Dermis blood vessel endothelial cell (primary cell): ENCODE measurements around the gene NMUR1. TPM values are rescaled to one million over a fixed set of nuclear protein-coding genes. Genes with fewer than 3 reads are reported as not detected.

Source experiments
- DNase-seq: peaks from one replicate; pipeline ENCODE4 v3.0.0; 2010
- total RNA-seq: library from RNA; depleted of rRNA; stranded (reverse); fragments of >200 nt; gene quantifications from 2 replicates; pipeline ENCODE4 v1.2.3, GENCODE V29; 2014

Gene NMUR1
- total RNA-seq, 1 donor from 2014 or later: under 0.01 TPM

DNA sequence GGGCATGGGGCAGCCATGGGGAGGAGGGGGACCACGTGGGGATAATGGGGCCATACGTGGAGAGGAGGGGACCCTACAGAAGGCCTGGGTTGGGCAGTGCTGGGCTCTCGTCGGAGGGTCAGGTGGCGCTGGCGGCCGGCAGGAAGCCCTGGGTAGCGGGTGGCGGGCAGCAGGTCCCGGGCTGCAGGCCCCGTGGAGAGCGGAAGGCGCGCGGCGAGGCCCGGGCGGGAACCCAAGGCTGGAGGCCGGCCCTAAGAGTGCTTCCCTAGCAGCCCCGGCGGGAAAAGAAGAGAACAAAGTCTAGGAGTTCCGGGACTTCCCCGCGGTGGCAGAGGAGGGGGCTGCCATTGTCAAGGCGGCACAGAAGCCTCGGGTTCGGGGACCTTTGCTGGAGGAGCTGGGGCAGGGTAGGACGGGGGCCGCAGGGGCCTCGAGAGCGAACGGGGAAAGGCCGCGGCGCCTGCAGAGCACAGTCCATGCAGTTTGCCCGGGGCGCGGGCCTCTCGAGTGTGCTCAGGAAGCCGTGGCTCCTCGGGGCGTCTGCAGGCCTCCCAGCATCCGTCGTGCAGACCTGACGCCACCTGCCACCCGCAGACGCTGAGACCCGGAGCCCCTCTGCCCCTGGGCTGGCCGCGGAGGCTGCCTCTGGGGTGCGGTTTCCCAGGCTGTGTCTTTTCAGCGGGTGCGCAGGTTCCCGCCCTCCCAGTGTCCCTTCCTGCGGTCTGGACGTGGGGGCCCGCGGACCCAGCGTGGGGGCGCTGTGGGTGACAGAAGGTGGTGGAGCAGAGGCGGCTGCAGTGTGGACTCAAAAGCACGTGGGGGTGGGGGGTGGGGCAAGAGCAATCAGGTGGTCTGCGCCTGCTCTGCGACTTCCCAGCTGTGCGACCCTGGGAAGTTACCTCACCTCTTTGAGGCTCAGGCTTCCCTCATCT is 46.6 kb downstream of the NMUR1 start:
- peak; percentile 60 for DNase-seq

DNA sequence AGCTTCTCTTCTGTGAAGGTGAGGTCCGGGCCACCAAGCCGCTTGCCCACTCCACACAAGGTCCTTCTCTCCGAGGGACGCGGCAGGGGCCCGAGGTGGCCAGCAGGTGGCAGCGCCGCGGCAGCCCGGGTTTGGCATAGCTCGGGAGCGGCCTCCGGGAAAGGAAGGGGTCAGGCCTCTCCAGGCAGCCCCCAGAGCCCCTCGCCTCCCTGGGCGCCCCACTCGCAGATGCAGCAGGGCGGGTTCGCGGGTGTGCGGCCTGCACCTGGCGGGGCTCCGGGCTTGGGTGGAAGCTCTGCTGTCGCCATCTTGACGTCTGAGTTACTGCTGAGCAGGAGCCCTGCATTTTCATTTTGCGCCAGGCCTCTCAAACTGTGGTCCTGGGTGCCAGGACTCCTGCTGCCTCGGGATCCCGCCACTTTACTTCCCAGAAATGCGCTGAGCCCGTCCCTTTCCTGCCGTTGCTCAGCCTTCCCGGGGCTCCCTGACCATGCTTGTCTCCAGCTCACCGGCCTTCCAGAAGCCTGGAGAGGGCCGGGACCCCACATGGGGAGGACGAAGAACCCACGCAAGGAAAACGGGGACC is 47.3 kb downstream of the NMUR1 start:
- DNase-seq: peak; percentile 85

DNA sequence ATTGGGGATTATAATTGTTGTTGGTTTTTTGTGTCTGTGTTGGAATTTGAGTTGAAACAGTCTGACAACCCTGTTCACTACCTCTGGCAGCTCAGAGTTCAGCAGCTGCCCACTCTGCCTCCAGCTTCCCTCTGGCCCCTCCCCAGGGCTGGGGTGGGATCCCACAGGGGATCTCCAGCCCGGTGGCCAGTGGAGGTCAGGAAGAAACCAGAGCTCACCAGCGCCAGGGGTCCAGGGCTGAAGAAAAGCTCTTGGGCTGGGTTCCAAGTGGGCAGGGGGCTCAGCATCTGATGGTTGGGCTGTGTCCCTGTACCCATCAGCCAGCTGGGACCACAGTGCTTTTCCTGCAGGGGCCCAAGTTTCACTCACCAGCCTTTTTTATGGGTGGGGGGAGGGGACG is 49.5 kb downstream of the NMUR1 start:
- no peak for DNase-seq

DNA sequence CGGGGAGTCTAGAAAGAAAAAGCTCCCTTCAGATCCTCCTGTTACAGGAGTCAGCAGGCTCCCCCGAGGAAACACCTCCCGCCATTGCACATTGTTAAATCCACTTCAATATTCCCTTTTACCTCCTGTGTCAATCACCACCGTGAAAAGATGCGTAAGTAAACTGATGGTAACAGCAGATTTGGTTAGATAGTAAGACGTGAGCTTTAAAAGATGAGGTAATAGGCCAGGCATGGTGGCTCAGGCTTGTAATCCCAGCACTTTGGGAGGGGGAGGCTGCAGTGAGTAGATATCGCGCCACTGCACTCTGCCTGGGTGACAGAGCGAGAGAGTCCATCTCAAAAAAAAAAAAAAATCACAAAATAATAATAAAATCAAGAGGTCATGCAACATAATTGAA is 50.8 kb downstream of the NMUR1 start:
- no peak for DNase-seq

DNA sequence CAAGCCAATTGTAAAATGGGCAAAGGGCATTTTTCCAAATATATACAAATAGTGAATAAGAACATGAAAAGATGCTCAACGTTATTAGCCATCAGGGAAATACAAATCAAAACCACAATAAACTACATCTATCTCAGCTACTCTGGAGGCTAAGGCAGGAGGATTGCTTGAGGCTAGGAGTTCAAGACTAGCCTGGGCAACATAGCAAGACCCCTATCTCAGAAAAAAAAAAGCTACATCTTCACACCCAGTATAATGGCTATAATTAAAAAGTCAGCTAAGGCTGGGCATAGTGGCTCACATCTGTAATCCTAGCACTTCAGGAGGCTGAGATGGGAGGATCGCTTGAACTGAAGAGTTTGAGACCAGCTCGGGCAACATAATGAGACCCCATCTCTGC is 53.3 kb downstream of the NMUR1 start:
- DNase-seq: no peak

DNA sequence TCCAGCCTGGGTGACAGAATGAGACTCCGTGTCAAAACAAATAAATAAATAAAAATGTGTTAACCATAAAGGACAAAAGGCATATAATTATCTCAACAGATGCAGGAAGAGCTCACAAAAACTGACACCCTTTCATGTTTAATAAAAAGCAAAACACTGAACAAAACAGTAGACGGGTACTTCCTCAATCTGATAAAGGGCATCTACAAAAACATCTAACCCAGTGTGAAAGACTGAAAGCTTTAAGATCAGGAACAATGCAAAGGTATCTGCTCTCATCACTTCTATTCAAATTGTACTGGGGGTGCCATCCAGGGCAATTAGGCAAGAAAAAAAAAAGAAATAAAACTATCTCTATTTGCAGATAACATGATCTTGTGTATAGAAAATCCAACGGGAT is 54.3 kb downstream of the NMUR1 start:
- no peak for DNase-seq

Other genes starting within 250 kb of the NMUR1 start
- gene B3GNT7, start 134.7 kb downstream of the NMUR1 start, total RNA-seq: 12.1 and 13.6 TPM in 2 replicates
- gene NCL, start 66.0 kb downstream of the NMUR1 start, total RNA-seq: 180 and 426 TPM in 2 replicates
- not detected in 2 replicates for gene TEX44, start 62.4 kb upstream of the NMUR1 start, total RNA-seq
- gene PTMA, start 178.1 kb upstream of the NMUR1 start, total RNA-seq: 1,131 and 1,294 TPM in 2 replicates